T-helper 2 cell treated with Interferon-gamma antibody and Interleukin-4, amounts not matched to agents 5 μg/mL and 100 μg/mL, for 36 hours (primary cell): Measurements from ENCODE around the gene DHRS4.

Source experiments
- DNase-seq: peaks from one replicate; pipeline ENCODE4 v3.0.0; 2021; ENCODE audit warnings: low spot score
- H3K27ac Mint-ChIP-seq: one replicate; pipeline ENCODE4 v1.8.0; 2021; ENCODE audit warnings: mild to moderate bottlenecking, mixed read lengths
- H3K27me3 Mint-ChIP-seq: one replicate; pipeline ENCODE4 v1.8.0; 2021; ENCODE audit warnings: low read depth, mixed read lengths
- H3K36me3 Mint-ChIP-seq: one replicate; pipeline ENCODE4 v1.8.0; 2021; ENCODE audit warnings: low read depth, mixed read lengths
- H3K4me1 Mint-ChIP-seq: one replicate; pipeline ENCODE4 v1.8.0; 2021; ENCODE audit warnings: low read depth, mixed read lengths
- H3K4me3 Mint-ChIP-seq: one replicate; pipeline ENCODE4 v1.8.0; 2022; ENCODE audit warnings: mild to moderate bottlenecking, moderate library complexity, mixed read lengths
- H3K9me3 Mint-ChIP-seq: one replicate; pipeline ENCODE4 v1.8.0; 2021; ENCODE audit warnings: mixed read lengths

Gene DHRS4

GRCh38 chr14:23953464-23954278, at the start of gene DHRS4:
TSS of gene DHRS4 (plus strand) at chr14:23953770. CDS start at chr14:23953789, 19 bp downstream.
- Mint-ChIP-seq H3K4me1 (peaks cover 19% of the 10 kb centered on the region), H3K27ac (peak within 1 kb of the TSS; percentile 81), H3K9me3 (peaks cover 8% of the 10 kb centered on the region), H3K36me3 (peaks cover 12% of the 10 kb centered on the region), H3K27me3 (no peaks in the 10 kb centered on the region), H3K4me3 (peak within 1 kb of the TSS; percentile 89)
- DNase-seq = peak; percentile 75

- no peak overlapping the region for H3K27ac Mint-ChIP-seq
- H3K4me1 Mint-ChIP-seq = no peaks in the 10 kb centered on the region
- peaks cover 8% of the 10 kb centered on the region for H3K27me3 Mint-ChIP-seq
- no peaks in the 10 kb centered on the region for H3K36me3 Mint-ChIP-seq
- H3K4me3 Mint-ChIP-seq = no peak overlapping the region
- no peaks in the 10 kb centered on the region for H3K9me3 Mint-ChIP-seq
- DNase-seq = no peak
These were observed 43.3 kb upstream of the DHRS4 start for GRCh38 chr14:23910101-23910875.

- Mint-ChIP-seq H3K27ac (no peak overlapping the region), H3K27me3 (peaks cover 10% of the 10 kb centered on the region), H3K9me3 (no peaks in the 10 kb centered on the region), H3K36me3 (no peaks in the 10 kb centered on the region), H3K4me3 (no peak overlapping the region), H3K4me1 (no peaks in the 10 kb centered on the region)
- no peak for DNase-seq
These were observed 42.7 kb upstream of the DHRS4 start for GRCh38 chr14:23910876-23911210.

- no peak overlapping the region for H3K4me3 Mint-ChIP-seq
- H3K27ac Mint-ChIP-seq = no peak overlapping the region
- DNase-seq = no peak
- H3K27me3 Mint-ChIP-seq = peaks cover 7% of the 10 kb centered on the region
- no peaks in the 10 kb centered on the region for H3K4me1 Mint-ChIP-seq
- no peaks in the 10 kb centered on the region for H3K9me3 Mint-ChIP-seq
- H3K36me3 Mint-ChIP-seq = no peaks in the 10 kb centered on the region
These were observed 38.0 kb upstream of the DHRS4 start for GRCh38 chr14:23915559-23915958.

GRCh38 chr14:23916004-23916403, 37.6 kb upstream of the DHRS4 start:
- Mint-ChIP-seq H3K9me3 (no peaks in the 10 kb centered on the region), H3K27ac (no peak overlapping the region)

GRCh38 chr14:23916446-23916845, 37.1 kb upstream of the DHRS4 start:
- Mint-ChIP-seq H3K27ac (no peak overlapping the region), H3K27me3 (peaks cover 7% of the 10 kb centered on the region), H3K4me1 (no peaks in the 10 kb centered on the region), H3K9me3 (no peaks in the 10 kb centered on the region), H3K4me3 (no peak overlapping the region), H3K36me3 (no peaks in the 10 kb centered on the region)
- DNase-seq = no peak

More at GRCh38 chr14:23916004-23916403, 37.6 kb upstream of the DHRS4 start:
- Mint-ChIP-seq H3K36me3 (no peaks in the 10 kb centered on the region), H3K4me1 (no peaks in the 10 kb centered on the region), H3K27me3 (peaks cover 7% of the 10 kb centered on the region), H3K4me3 (no peak overlapping the region)
- no peak for DNase-seq

- DNase-seq = no peak
- H3K9me3 Mint-ChIP-seq = no peaks in the 10 kb centered on the region
- H3K4me3 Mint-ChIP-seq = no peak overlapping the region
- no peaks in the 10 kb centered on the region for H3K27me3 Mint-ChIP-seq
- no peak overlapping the region for H3K27ac Mint-ChIP-seq
- H3K4me1 Mint-ChIP-seq = peaks cover 3% of the 10 kb centered on the region
- H3K36me3 Mint-ChIP-seq = no peaks in the 10 kb centered on the region
These were observed 31.0 kb upstream of the DHRS4 start for GRCh38 chr14:23922545-23922944.

GRCh38 chr14:23925523-23926075, 28.0 kb upstream of the DHRS4 start:
- Mint-ChIP-seq H3K27me3 (peaks cover 4% of the 10 kb centered on the region), H3K27ac (no peak overlapping the region), H3K36me3 (no peaks in the 10 kb centered on the region), H3K4me3 (no peak overlapping the region), H3K9me3 (no peaks in the 10 kb centered on the region), H3K4me1 (peaks cover 3% of the 10 kb centered on the region)
- DNase-seq = no peak

- H3K27ac Mint-ChIP-seq = no peak overlapping the region
- no peak overlapping the region for H3K4me3 Mint-ChIP-seq
- DNase-seq = no peak
- H3K4me1 Mint-ChIP-seq = peaks cover 3% of the 10 kb centered on the region
- no peaks in the 10 kb centered on the region for H3K9me3 Mint-ChIP-seq
- peaks cover 4% of the 10 kb centered on the region for H3K27me3 Mint-ChIP-seq
- no peaks in the 10 kb centered on the region for H3K36me3 Mint-ChIP-seq
These were observed 27.0 kb upstream of the DHRS4 start for GRCh38 chr14:23926543-23926942.

- no peak overlapping the region for H3K27ac Mint-ChIP-seq
- H3K4me1 Mint-ChIP-seq = no peaks in the 10 kb centered on the region
- H3K36me3 Mint-ChIP-seq = no peaks in the 10 kb centered on the region
- H3K27me3 Mint-ChIP-seq = peaks cover 4% of the 10 kb centered on the region
- no peak for DNase-seq
- no peaks in the 10 kb centered on the region for H3K9me3 Mint-ChIP-seq
- no peak overlapping the region for H3K4me3 Mint-ChIP-seq
These were observed 24.4 kb upstream of the DHRS4 start for GRCh38 chr14:23929136-23929535.

- H3K9me3 Mint-ChIP-seq = no peaks in the 10 kb centered on the region
- peak; percentile 68 for DNase-seq
- no peaks in the 10 kb centered on the region for H3K36me3 Mint-ChIP-seq
- H3K4me1 Mint-ChIP-seq = no peaks in the 10 kb centered on the region
- no peak overlapping the region for H3K27ac Mint-ChIP-seq
- peaks cover 4% of the 10 kb centered on the region for H3K27me3 Mint-ChIP-seq
- H3K4me3 Mint-ChIP-seq = no peak overlapping the region
These were observed 23.7 kb upstream of the DHRS4 start for GRCh38 chr14:23929822-23930294.

- peaks cover 4% of the 10 kb centered on the region for H3K27me3 Mint-ChIP-seq
- DNase-seq = no peak
- no peaks in the 10 kb centered on the region for H3K36me3 Mint-ChIP-seq
- no peaks in the 10 kb centered on the region for H3K4me1 Mint-ChIP-seq
- H3K4me3 Mint-ChIP-seq = no peak overlapping the region
- no peak overlapping the region for H3K27ac Mint-ChIP-seq
- H3K9me3 Mint-ChIP-seq = no peaks in the 10 kb centered on the region
These were observed 22.8 kb upstream of the DHRS4 start for GRCh38 chr14:23930742-23931141.

- Mint-ChIP-seq H3K4me1 (no peaks in the 10 kb centered on the region), H3K27ac (no peak overlapping the region), H3K9me3 (no peaks in the 10 kb centered on the region), H3K27me3 (peaks cover 4% of the 10 kb centered on the region), H3K36me3 (no peaks in the 10 kb centered on the region), H3K4me3 (no peak overlapping the region)
- DNase-seq = no peak
These were observed 21.8 kb upstream of the DHRS4 start for GRCh38 chr14:23931721-23932289.

GRCh38 chr14:23932639-23933038, 20.9 kb upstream of the DHRS4 start:
- H3K9me3 Mint-ChIP-seq = no peaks in the 10 kb centered on the region
- no peak overlapping the region for H3K4me3 Mint-ChIP-seq
- H3K4me1 Mint-ChIP-seq = no peaks in the 10 kb centered on the region
- H3K36me3 Mint-ChIP-seq = no peaks in the 10 kb centered on the region
- DNase-seq = no peak
- peaks cover 4% of the 10 kb centered on the region for H3K27me3 Mint-ChIP-seq
- no peak overlapping the region for H3K27ac Mint-ChIP-seq
